ENCODE measurements around the gene ADRB2. TPM values are rescaled to one million over a fixed set of nuclear protein-coding genes. Genes with fewer than 3 reads are reported as not detected.

The ADRB2 gene
- total and polyA plus RNA-seq, 2 of the 13 experiments (the other 11 are each of a cell fraction or from before 2014, with no cell fraction given) = not detected

DNA sequence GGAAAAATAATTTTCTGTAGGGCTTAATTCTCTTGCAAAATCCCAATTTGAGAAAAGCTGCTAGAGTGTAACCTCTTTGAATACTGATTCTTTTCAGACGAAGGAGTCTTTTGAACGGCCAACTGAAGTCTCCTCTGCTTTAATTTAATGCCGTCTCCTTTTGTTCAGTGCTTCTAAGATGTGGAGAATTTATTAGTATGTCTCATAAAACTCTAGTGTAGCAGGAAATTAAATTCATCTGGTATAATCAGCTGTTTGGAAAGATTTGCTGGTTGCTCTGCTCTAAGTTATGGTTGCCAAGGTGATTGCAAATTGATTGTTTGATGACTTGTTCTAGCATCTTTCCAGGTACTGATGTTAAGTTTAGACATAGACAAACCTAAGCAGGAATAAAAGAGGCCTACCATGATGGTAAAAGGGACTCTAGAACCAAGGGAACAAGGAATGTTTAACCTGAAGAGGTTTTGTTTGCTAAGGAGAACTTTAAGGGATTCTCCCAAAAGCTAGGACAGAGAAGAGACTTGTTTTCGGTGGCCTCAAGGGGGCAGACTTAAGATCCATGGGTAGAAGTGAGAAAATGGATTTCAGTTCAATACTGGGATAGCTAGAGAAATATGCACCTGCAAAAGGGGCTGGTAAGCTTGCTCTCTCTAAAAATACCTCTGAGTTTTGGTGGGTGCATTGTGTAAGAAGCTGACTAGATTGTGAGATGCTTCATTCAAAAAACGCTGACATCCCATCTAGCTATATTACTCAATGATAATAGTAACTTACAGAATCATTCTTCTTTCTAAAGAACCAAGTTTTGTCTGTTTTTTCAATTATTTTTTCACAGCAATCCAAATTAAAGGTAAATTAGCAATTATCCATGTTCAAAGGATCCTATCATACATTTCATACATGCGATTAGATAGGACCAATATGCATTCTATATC is 5.7 kb upstream of the ADRB2 start:
- Histone ChIP-seq H3K9me3 (ENCODE audit: low read length) (no peaks in the 10 kb centered on the region), H3K4me2 (ENCODE audit: low read depth, low read length) (no peak overlapping the region), H3K4me1 (ENCODE audit: insufficient read depth, low read length) (peaks cover 4% of the 10 kb centered on the region), H3K27ac (ENCODE audit: extremely low read length, insufficient read depth, low read length) (no peak overlapping the region), H3K36me3 (replicated peaks in 1 of 2; ENCODE audit: control insufficient read depth in 1 of 2, insufficient read depth in 2 of 2, low read length in 2 of 2) (no peaks in the 10 kb centered on the region), H3K27me3 (ENCODE audit: control insufficient read depth in 1 of 2, insufficient read depth in 2 of 2, low read length in 2 of 2) (peaks cover 0 to 3% of the 10 kb centered on the region in 2 experiments; a peak in 3 of 5 replicates), H3K79me2 (ENCODE audit: insufficient read depth, low read length) (no peaks in the 10 kb centered on the region), H3K9ac (ENCODE audit: insufficient read depth, low read depth, low read length) (no peak overlapping the region), H4K20me1 (ENCODE audit: insufficient read depth, low read length) (no peaks in the 10 kb centered on the region), H2AFZ (ENCODE audit: low read length) (no peak overlapping the region), H3K4me3 (replicated peaks in 1 of 3; ENCODE audit: insufficient read depth in 1 of 3, low read depth in 2 of 3, low read length in 3 of 3) (no peak overlapping the region)
- ATAC-seq (peak; percentile 59; the same call in 1 of the 3 replicates), DNase-seq (ENCODE audit: low spot score) (peak; percentile 13), FAIRE-seq (no peak)
- BruUV-seq (replicated peaks) = no TSS peak
- in situ Hi-C loops (cut with HindIII; ENCODE audit: extremely low pct_ligation_motif_present, low pct_unique_long_range_greater_than_20kb) (loop anchor here (10.0 kb wide), 1 partner anchor 214 kb away; no protein-coding TSS in a partner anchor), intact Hi-C loops (cut with micrococcal nuclease; ENCODE audit: unreplicated experiment) (loop anchor here (1.0 to 10.0 kb wide), 3 partner anchors 215 to 444 kb away; no protein-coding TSS in a partner anchor)
- POLR2A ChIA-PET = no interaction called here
- 24% methylated on average over 6 of the region's 6 CpGs for WGBS (ENCODE audit: low lambda C conversion rate)
- CTCF ChIA-PET (ENCODE audit: low intra/inter-chr PET ratio, low total read pairs) = interaction anchor here (0.7 to 1.6 kb wide), 4 partner anchors 137 to 448 kb away, joined by 3 to 9 read pairs (median 4); no protein-coding TSS in a partner anchor
- TF ChIP-seq, protein P1, sequence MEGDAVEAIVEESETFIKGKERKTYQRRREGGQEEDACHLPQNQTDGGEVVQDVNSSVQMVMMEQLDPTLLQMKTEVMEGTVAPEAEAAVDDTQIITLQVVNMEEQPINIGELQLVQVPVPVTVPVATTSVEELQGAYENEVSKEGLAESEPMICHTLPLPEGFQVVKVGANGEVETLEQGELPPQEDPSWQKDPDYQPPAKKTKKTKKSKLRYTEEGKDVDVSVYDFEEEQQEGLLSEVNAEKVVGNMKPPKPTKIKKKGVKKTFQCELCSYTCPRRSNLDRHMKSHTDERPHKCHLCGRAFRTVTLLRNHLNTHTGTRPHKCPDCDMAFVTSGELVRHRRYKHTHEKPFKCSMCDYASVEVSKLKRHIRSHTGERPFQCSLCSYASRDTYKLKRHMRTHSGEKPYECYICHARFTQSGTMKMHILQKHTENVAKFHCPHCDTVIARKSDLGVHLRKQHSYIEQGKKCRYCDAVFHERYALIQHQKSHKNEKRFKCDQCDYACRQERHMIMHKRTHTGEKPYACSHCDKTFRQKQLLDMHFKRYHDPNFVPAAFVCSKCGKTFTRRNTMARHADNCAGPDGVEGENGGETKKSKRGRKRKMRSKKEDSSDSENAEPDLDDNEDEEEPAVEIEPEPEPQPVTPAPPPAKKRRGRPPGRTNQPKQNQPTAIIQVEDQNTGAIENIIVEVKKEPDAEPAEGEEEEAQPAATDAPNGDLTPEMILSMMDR (CRISPR knock-in tag; IDR thresholded peaks at IDR 0.05) = peak; percentile 57
- TF ChIP-seq STAG1 (CRISPR knock-in tag; IDR thresholded peaks at IDR 0.05) = peak; percentile 8; the same call in 1 of the 2 replicates
- no peak for TF ChIP-seq ETV5 (CRISPR knock-in tag; IDR thresholded peaks at IDR 0.05; ENCODE audit: borderline replicate concordance)

DNA sequence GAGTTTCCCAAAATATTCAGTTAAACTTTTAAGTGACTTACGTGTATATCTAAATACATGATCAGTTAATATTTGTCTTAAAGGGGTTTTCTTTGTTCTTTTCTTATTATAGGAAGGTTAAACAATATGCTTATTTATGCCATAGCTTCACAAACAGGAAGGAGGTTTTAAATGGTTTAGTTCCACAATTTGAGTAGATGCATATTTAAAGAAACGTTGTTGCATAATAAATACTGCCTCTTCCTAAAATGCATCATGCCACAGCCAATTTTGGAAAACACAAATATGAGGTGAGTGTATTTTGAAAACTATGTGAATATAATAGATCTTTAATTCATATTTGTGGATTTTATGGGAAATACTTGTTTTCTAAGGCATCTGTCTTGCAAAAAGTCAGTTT is 2.5 kb upstream of the ADRB2 start:
- Histone ChIP-seq H3K27ac (ENCODE audit: extremely low read length, insufficient read depth, low read length) (no peak overlapping the region), H3K4me1 (ENCODE audit: insufficient read depth, low read length) (peaks cover 8% of the 10 kb centered on the region), H2AFZ (ENCODE audit: low read length) (no peak overlapping the region), H3K4me2 (ENCODE audit: low read depth, low read length) (no peak overlapping the region), H3K27me3 (ENCODE audit: control insufficient read depth in 1 of 2, insufficient read depth in 2 of 2, low read length in 2 of 2) (peaks cover 2 to 7% of the 10 kb centered on the region in 2 experiments; a peak in 4 of 5 replicates), H4K20me1 (ENCODE audit: insufficient read depth, low read length) (no peaks in the 10 kb centered on the region), H3K9ac (ENCODE audit: insufficient read depth, low read depth, low read length) (no peak overlapping the region), H3K79me2 (ENCODE audit: insufficient read depth, low read length) (no peaks in the 10 kb centered on the region), H3K4me3 (replicated peaks in 1 of 3; ENCODE audit: insufficient read depth in 1 of 3, low read depth in 2 of 3, low read length in 3 of 3) (no peak overlapping the region), H3K36me3 (replicated peaks in 1 of 2; ENCODE audit: control insufficient read depth in 1 of 2, insufficient read depth in 2 of 2, low read length in 2 of 2) (no peaks in the 10 kb centered on the region), H3K9me3 (ENCODE audit: low read length) (no peaks in the 10 kb centered on the region)
- ChIA-PET CTCF (ENCODE audit: low intra/inter-chr PET ratio, low total read pairs) (no interaction called here), POLR2A (no interaction called here)
- intact Hi-C loops (cut with micrococcal nuclease; ENCODE audit: unreplicated experiment) (loop anchor here (5.0 to 10.0 kb wide), 2 partner anchors 288 to 441 kb away; no protein-coding TSS in a partner anchor), in situ Hi-C loops (cut with HindIII; ENCODE audit: extremely low pct_ligation_motif_present, low pct_unique_long_range_greater_than_20kb) (loop anchor here (10.0 kb wide), 1 partner anchor 211 kb away; no protein-coding TSS in a partner anchor)
- ATAC-seq = no peak
- WGBS (ENCODE audit: low lambda C conversion rate) = 33% methylated on average over 2 of the region's 2 CpGs
- no TSS peak for BruUV-seq (replicated peaks)
- FAIRE-seq = no peak
- no peak for DNase-seq (ENCODE audit: low spot score)
- no peak for TF ChIP-seq TBX3 (IDR thresholded peaks at IDR 0.05; ENCODE audit: borderline replicate concordance)
- TF ChIP-seq, protein P2, sequence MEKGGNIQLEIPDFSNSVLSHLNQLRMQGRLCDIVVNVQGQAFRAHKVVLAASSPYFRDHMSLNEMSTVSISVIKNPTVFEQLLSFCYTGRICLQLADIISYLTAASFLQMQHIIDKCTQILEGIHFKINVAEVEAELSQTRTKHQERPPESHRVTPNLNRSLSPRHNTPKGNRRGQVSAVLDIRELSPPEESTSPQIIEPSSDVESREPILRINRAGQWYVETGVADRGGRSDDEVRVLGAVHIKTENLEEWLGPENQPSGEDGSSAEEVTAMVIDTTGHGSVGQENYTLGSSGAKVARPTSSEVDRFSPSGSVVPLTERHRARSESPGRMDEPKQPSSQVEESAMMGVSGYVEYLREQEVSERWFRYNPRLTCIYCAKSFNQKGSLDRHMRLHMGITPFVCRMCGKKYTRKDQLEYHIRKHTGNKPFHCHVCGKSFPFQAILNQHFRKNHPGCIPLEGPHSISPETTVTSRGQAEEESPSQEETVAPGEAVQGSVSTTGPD (CRISPR knock-in tag; IDR thresholded peaks at IDR 0.05) = no peak
- TF ChIP-seq ZSCAN25 (CRISPR knock-in tag; IDR thresholded peaks at IDR 0.05) = no peak
- TF ChIP-seq, protein P3, sequence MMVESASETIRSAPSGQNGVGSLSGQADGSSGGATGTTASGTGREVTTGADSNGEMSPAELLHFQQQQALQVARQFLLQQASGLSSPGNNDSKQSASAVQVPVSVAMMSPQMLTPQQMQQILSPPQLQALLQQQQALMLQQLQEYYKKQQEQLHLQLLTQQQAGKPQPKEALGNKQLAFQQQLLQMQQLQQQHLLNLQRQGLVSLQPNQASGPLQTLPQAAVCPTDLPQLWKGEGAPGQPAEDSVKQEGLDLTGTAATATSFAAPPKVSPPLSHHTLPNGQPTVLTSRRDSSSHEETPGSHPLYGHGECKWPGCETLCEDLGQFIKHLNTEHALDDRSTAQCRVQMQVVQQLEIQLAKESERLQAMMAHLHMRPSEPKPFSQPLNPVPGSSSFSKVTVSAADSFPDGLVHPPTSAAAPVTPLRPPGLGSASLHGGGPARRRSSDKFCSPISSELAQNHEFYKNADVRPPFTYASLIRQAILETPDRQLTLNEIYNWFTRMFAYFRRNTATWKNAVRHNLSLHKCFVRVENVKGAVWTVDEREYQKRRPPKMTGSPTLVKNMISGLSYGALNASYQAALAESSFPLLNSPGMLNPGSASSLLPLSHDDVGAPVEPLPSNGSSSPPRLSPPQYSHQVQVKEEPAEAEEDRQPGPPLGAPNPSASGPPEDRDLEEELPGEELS (CRISPR knock-in tag; IDR thresholded peaks at IDR 0.05) = no peak
- no peak for TF ChIP-seq PCBP1 (IDR thresholded peaks at IDR 0.05; ENCODE audit: borderline replicate concordance, low read depth, low read length)
- TF ChIP-seq RNF2 (conservative IDR thresholded peaks at IDR 0.05; ENCODE audit: low read depth) = no peak

All from HepG2 (cell line).